Osteocyte (in vitro differentiated cells): ENCODE results near the gene ARHGAP6. TPM values are rescaled to one million over a fixed set of nuclear protein-coding genes. Genes with fewer than 3 reads are reported as not detected.

Experiments used
- DNase-seq: peaks from one replicate; pipeline ENCODE4 v3.0.0; 2021; ENCODE audit warnings: mixed read lengths; ENCODE audit not compliant: unreplicated experiment; ENCODE audit errors: extremely low spot score
- H3K27ac Mint-ChIP-seq: one replicate; pipeline ENCODE4 v1.8.0; 2021; ENCODE audit warnings: mild to moderate bottlenecking, mixed read lengths; ENCODE audit not compliant: unreplicated experiment
- H3K27me3 Mint-ChIP-seq: one replicate; pipeline ENCODE4 v1.8.0; 2021; ENCODE audit warnings: mixed read lengths; ENCODE audit not compliant: unreplicated experiment
- H3K36me3 Mint-ChIP-seq: one replicate; pipeline ENCODE4 v1.8.0; 2021; ENCODE audit warnings: mixed read lengths; ENCODE audit not compliant: unreplicated experiment
- H3K4me1 Mint-ChIP-seq: one replicate; pipeline ENCODE4 v1.8.0; 2021; ENCODE audit warnings: mixed read lengths; ENCODE audit not compliant: unreplicated experiment
- H3K4me3 Mint-ChIP-seq: one replicate; pipeline ENCODE4 v1.8.0; 2021; ENCODE audit warnings: mild to moderate bottlenecking, moderate library complexity, mixed read lengths; ENCODE audit not compliant: unreplicated experiment
- H3K9me3 Mint-ChIP-seq: one replicate; pipeline ENCODE4 v1.8.0; 2021; ENCODE audit warnings: mixed read lengths; ENCODE audit not compliant: unreplicated experiment
- long read RNA-seq: library from polyadenylated mRNA; unstranded; transcript quantifications from one replicate; pipeline ENCODE4 v2.0.0, GENCODE V29; 2021
- total RNA-seq: library from RNA; stranded (reverse); gene quantifications from 2 replicates; pipeline ENCODE4 v1.2.1, GENCODE V29; 2021
- TF ChIP-seq, protein P1 (sequence below): fragments of 200-600 bp; sonication (generic); IDR thresholded peaks from 2 replicates; pipeline ENCODE4 v1.5.0; 2021; ENCODE audit warnings: antibody characterized with exemption, mild to moderate bottlenecking, moderate library complexity

Gene ARHGAP6, protein sequence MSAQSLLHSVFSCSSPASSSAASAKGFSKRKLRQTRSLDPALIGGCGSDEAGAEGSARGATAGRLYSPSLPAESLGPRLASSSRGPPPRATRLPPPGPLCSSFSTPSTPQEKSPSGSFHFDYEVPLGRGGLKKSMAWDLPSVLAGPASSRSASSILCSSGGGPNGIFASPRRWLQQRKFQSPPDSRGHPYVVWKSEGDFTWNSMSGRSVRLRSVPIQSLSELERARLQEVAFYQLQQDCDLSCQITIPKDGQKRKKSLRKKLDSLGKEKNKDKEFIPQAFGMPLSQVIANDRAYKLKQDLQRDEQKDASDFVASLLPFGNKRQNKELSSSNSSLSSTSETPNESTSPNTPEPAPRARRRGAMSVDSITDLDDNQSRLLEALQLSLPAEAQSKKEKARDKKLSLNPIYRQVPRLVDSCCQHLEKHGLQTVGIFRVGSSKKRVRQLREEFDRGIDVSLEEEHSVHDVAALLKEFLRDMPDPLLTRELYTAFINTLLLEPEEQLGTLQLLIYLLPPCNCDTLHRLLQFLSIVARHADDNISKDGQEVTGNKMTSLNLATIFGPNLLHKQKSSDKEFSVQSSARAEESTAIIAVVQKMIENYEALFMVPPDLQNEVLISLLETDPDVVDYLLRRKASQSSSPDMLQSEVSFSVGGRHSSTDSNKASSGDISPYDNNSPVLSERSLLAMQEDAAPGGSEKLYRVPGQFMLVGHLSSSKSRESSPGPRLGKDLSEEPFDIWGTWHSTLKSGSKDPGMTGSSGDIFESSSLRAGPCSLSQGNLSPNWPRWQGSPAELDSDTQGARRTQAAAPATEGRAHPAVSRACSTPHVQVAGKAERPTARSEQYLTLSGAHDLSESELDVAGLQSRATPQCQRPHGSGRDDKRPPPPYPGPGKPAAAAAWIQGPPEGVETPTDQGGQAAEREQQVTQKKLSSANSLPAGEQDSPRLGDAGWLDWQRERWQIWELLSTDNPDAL (N-terminal part only)
- total RNA-seq, result 3.5 and 4.2 TPM in 2 replicates
- long read RNA-seq, partial matches to known transcripts, result 1 of 1 reads
- long read RNA-seq, other reads (novel, unspliced or antisense), result 0 of 1 reads

- DNase-seq, result no peak
- TF ChIP-seq, protein P1, sequence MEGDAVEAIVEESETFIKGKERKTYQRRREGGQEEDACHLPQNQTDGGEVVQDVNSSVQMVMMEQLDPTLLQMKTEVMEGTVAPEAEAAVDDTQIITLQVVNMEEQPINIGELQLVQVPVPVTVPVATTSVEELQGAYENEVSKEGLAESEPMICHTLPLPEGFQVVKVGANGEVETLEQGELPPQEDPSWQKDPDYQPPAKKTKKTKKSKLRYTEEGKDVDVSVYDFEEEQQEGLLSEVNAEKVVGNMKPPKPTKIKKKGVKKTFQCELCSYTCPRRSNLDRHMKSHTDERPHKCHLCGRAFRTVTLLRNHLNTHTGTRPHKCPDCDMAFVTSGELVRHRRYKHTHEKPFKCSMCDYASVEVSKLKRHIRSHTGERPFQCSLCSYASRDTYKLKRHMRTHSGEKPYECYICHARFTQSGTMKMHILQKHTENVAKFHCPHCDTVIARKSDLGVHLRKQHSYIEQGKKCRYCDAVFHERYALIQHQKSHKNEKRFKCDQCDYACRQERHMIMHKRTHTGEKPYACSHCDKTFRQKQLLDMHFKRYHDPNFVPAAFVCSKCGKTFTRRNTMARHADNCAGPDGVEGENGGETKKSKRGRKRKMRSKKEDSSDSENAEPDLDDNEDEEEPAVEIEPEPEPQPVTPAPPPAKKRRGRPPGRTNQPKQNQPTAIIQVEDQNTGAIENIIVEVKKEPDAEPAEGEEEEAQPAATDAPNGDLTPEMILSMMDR, result no peak
- Mint-ChIP-seq H3K4me3 (peak within 1 kb of the TSS; percentile 78), H3K27me3 (peaks cover 29% of the 10 kb centered on the region), H3K4me1 (peaks cover 12% of the 10 kb centered on the region), H3K9me3 (peaks cover 4% of the 10 kb centered on the region), H3K36me3 (no peaks in the 10 kb centered on the region), H3K27ac (no peak within 1 kb of the TSS)
Observed at GRCh38 chrX:11665168-11666111, at the start of gene ARHGAP6. Gene ARHGAP6 (minus strand): TSS chrX:11665920. CDS start chrX:11664828, 1,092 bp downstream.

- Mint-ChIP-seq H3K27ac (no peak overlapping the region), H3K36me3 (no peaks in the 10 kb centered on the region), H3K9me3 (no peaks in the 10 kb centered on the region), H3K27me3 (no peaks in the 10 kb centered on the region), H3K4me1 (no peaks in the 10 kb centered on the region), H3K4me3 (no peak overlapping the region)
- TF ChIP-seq, protein P1, result no peak
- no peak for DNase-seq
Observed at GRCh38 chrX:11704725-11705495, 39.2 kb upstream of the ARHGAP6 start.

- TF ChIP-seq, protein P1, result no peak
- H3K4me1 Mint-ChIP-seq, result no peaks in the 10 kb centered on the region
- no peaks in the 10 kb centered on the region for H3K9me3 Mint-ChIP-seq
- no peaks in the 10 kb centered on the region for H3K36me3 Mint-ChIP-seq
- no peak overlapping the region for H3K4me3 Mint-ChIP-seq
- no peaks in the 10 kb centered on the region for H3K27me3 Mint-ChIP-seq
- no peak overlapping the region for H3K27ac Mint-ChIP-seq
- DNase-seq, result no peak
Observed at GRCh38 chrX:11703855-11704254, 38.1 kb upstream of the ARHGAP6 start.

- Mint-ChIP-seq H3K27ac (no peak overlapping the region), H3K4me3 (no peak overlapping the region), H3K9me3 (no peaks in the 10 kb centered on the region), H3K4me1 (no peaks in the 10 kb centered on the region), H3K36me3 (no peaks in the 10 kb centered on the region), H3K27me3 (no peaks in the 10 kb centered on the region)
- DNase-seq, result no peak
- TF ChIP-seq, protein P1, result no peak
Observed at GRCh38 chrX:11702965-11703631, 37.4 kb upstream of the ARHGAP6 start.
